DOHH2 (cell line): ENCODE data around the gene ASB9.

Source experiments
- CTCF ChIP-seq: fragments of 200-600 bp; sonication (generic); IDR thresholded peaks from one replicate; pipeline ENCODE4 v1.5.1; 2014; ENCODE audit warnings: antibody characterized with exemption, mild to moderate bottlenecking, low read depth, low read length; ENCODE audit not compliant: poor library complexity, severe bottlenecking
- EZH2phosphoT487 ChIP-seq: fragments of 200-600 bp; sonication (generic); IDR thresholded peaks from 2 replicates; pipeline ENCODE4 v1.6.1; 2017; ENCODE audit warnings: borderline replicate concordance, mild to moderate bottlenecking, antibody characterized with exemption, low read length, moderate library complexity, mixed read lengths

- TF ChIP-seq CTCF (no peak), EZH2phosphoT487 (no peak)
These were observed 763 bp downstream of the ASB9 start for GRCh38 chrX:15269120-15269519.
